SK-N-SH (cell line): ENCODE data around the gene GPR152.
"Not testable (repeated sequence)": the region's sequence is repeated elsewhere in the genome, so short reads cannot be mapped to it uniquely, and the experiment has no call there.

Source experiments
- CTCF ChIP-seq: fragments of 200-600 bp; sonication (generic); IDR thresholded peaks from 2 replicates; pipeline ENCODE4 v1.6.1; 2017; ENCODE audit warnings: antibody characterized with exemption, mild to moderate bottlenecking, moderate library complexity
- EZH2phosphoT487 ChIP-seq: fragments of 200-600 bp; sonication (generic); IDR thresholded peaks from 2 replicates; pipeline ENCODE4 v1.6.1; 2017; ENCODE audit warnings: low read depth, mixed run types, mild to moderate bottlenecking, antibody characterized with exemption, moderate library complexity, borderline replicate concordance
- POLR2AphosphoS5 ChIP-seq: IDR thresholded peaks from 2 replicates; pipeline ENCODE4 v1.6.1; 2012; ENCODE audit warnings: low read depth, low read length
- RXRA ChIP-seq: IDR thresholded peaks from 2 replicates; pipeline ENCODE4 v1.4.0; 2012; ENCODE audit warnings: low read depth, mild to moderate bottlenecking, borderline replicate concordance

- TF ChIP-seq RXRA, CTCF, POLR2AphosphoS5, EZH2phosphoT487: not testable (repeated sequence)
Observed at GRCh38 chr11:67403085-67403484, 49.4 kb downstream of the GPR152 start.
